Peyer's patch (tissue), 4 donors: ENCODE measurements around the gene POMT2.

ENCODE experiments used
- CTCF ChIP-seq, 6 experiments: fragments of 450-650 bp in 4 of 6; fragments of 200-600 bp in 2 of 6; sonication (generic) in 1 of 6; IDR thresholded peaks; one replicate each; pipeline ENCODE4 v1.5.1; 2017 to 2019; ENCODE audit warnings: antibody characterized with exemption in 6 of 6, mild to moderate bottlenecking in 3 of 6, moderate library complexity in 1 of 6
- POLR2A ChIP-seq, 2 donors: fragments of 450-650 bp; IDR thresholded peaks; one replicate each; pipeline ENCODE4 v1.5.1; 2017; ENCODE audit warnings: antibody characterized with exemption in 2 of 2, mild to moderate bottlenecking in 2 of 2, moderate library complexity in 2 of 2

DNA sequence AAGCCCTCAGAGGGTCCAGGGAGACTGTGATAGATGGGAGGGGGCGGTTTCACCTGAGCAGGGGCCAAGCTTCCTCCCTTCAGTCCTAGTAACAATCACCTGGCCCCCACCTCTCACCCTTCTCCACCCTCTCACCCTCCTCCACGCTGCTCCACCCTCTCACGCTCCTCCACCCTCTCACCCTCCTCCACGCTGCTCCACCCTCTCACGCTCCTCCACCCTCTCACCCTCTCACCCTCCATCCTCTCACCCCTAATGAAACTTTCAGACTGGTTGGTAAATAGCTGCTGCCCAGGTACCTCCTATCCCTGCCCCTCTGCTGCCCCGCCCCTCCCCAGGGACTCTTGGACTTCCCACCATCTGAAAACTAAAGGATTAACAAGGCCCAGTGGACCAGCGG lies 83.9 kb downstream of the POMT2 start:
- TF ChIP-seq CTCF (IDR thresholded peaks at IDR 0.05) (no peak), POLR2A (IDR thresholded peaks at IDR 0.05) (no peak)
